GM18520 (cell line): ENCODE results near the gene SLC31A1.
"Not testable (repeated sequence)": the region's sequence is repeated elsewhere in the genome, so short reads cannot be mapped to it uniquely, and the experiment has no call there.

Experiments
- ATAC-seq: cut with Tn5 transposase; IDR thresholded peaks from one replicate; pipeline ENCODE4 v1.9.1; 2021; ENCODE audit not compliant: unreplicated experiment

SLC31A1 gene

GRCh38 chr9:113258282-113258681 is 36.9 kb downstream of the SLC31A1 start:
- no peak for ATAC-seq

GRCh38 chr9:113261917-113262671 is 40.8 kb downstream of the SLC31A1 start:
- no peak for ATAC-seq

- ATAC-seq: no peak
Observed at GRCh38 chr9:113266174-113266573, 44.8 kb downstream of the SLC31A1 start.

GRCh38 chr9:113267911-113268566 is 46.7 kb downstream of the SLC31A1 start:
- no peak for ATAC-seq

GRCh38 chr9:113269355-113269754 is 48.0 kb downstream of the SLC31A1 start:
- ATAC-seq: no peak

GRCh38 chr9:113269871-113270270 is 48.5 kb downstream of the SLC31A1 start:
- no peak for ATAC-seq

- no peak for ATAC-seq
Observed at GRCh38 chr9:113274474-113275156, 53.3 kb downstream of the SLC31A1 start.

- peak; percentile 97 for ATAC-seq
Observed at GRCh38 chr9:113275157-113276131, 54.1 kb downstream of the SLC31A1 start, which contains the start of the genes CDC26 and PRPF4. TSS of gene CDC26 (minus strand) at chr9:113275572. CDS start at chr9:113272507, 3,065 bp downstream. TSS of gene PRPF4 (plus strand) at chr9:113275658. CDS start at chr9:113275744, 86 bp downstream.

GRCh38 chr9:113278840-113279239 is 57.5 kb downstream of the SLC31A1 start:
- no peak for ATAC-seq

- no peak for ATAC-seq
Observed at GRCh38 chr9:113281356-113281755, 60.0 kb downstream of the SLC31A1 start.

GRCh38 chr9:113289091-113289490 is 67.7 kb downstream of the SLC31A1 start:
- ATAC-seq: no peak

- no peak for ATAC-seq
Observed at GRCh38 chr9:113290052-113290607, 68.8 kb downstream of the SLC31A1 start.

GRCh38 chr9:113293285-113293878 is 72.0 kb downstream of the SLC31A1 start:
- no peak for ATAC-seq

GRCh38 chr9:113296247-113296646 is 74.9 kb downstream of the SLC31A1 start:
- not testable (repeated sequence) for ATAC-seq

GRCh38 chr9:113296796-113297558 is 75.6 kb downstream of the SLC31A1 start:
- no peak for ATAC-seq

- no peak for ATAC-seq
Observed at GRCh38 chr9:113298311-113298710, 77.0 kb downstream of the SLC31A1 start.

- ATAC-seq: no peak
Observed at GRCh38 chr9:113298924-113299770, 77.8 kb downstream of the SLC31A1 start.

GRCh38 chr9:113299800-113300292 is 78.5 kb downstream of the SLC31A1 start:
- no peak for ATAC-seq
